ENCODE data around the gene PPP1R13L. TPM values are rescaled to one million over a fixed set of nuclear protein-coding genes. Genes with fewer than 3 reads are reported as not detected.

Gene PPP1R13L
- total and polyA plus RNA-seq, 2 of the 8 experiments (the other 6 are each of a cell fraction or from before 2014, with no cell fraction given), result 9.1 to 15.3 TPM

DNA sequence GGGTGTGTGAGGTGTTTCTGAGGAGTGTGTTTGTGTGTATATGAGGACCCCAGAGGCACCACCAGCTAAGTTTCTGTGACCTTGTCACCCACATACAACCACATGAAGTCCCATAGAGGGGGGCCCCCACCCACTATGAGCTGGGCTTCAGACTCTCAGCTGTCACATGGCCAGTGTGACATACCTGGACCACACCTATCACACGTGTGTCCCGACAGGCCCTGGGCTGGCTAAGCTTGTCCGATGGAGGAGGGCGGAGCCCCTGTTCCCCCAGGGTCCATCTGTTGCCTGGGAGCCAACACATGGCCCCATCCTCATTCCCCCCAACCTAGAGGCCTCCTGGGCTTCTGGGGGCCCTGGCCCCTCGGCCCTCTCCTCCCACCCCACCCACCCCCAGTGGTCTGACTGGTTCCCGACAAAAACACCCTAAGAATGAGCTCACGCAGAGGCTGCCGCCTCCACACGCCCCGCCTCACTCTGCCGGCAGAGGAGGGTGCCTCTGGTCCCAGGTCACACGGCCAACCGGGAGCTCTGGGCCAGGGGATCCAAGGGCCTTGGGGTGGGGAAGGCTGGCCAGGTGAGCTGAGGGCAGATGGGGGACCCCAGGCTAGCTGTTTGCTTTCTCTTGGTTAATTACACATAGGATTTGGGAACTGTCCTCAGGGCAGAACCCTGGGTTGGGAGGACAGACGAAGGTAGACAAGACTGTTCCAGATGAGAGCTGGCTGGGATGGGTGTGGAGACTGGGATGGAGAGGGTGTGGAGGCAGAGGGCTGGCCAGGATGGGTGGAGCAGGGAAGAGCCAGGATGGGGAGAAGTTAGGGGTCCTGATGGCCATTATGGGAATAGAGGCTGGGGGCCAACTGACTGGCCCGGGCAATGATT is 60.0 kb downstream of the PPP1R13L start (continued):
- TF ChIP-seq SP1 (IDR thresholded peaks at IDR 0.05; ENCODE audit: low read depth, low read length) (no peak), JUND (IDR thresholded peaks at IDR 0.05; ENCODE audit: low read length) (no peak), TCF12 (IDR thresholded peaks at IDR 0.05; ENCODE audit: low read depth, low read length) (no peak)
